Esophagus muscularis mucosa (tissue), 4 donors: ENCODE measurements around the gene FRMD4A. TPM values are rescaled to one million over a fixed set of nuclear protein-coding genes. Genes with fewer than 3 reads are reported as not detected.

Source experiments
- DNase-seq: peaks from one replicate; pipeline ENCODE4 v3.0.0-alpha.2; 2017; ENCODE audit errors: extremely low spot score
- H3K27ac ChIP-seq, 4 donors: fragments of 200-600 bp; sonication (generic); replicated peaks in 1 of 4; 1 replicate in 3 of 4; 2 replicates in 1 of 4; pipeline ENCODE4 v1.5.1; 2016 to 2019; ENCODE audit warnings: mild to moderate bottlenecking in 1 of 4
- H3K27me3 ChIP-seq, 4 donors: fragments of 200-600 bp; sonication (generic); one replicate each; pipeline versions ENCODE4 v1.5.1 to v1.6.0; 2016 to 2019
- H3K36me3 ChIP-seq, 4 donors: fragments of 200-600 bp; sonication (generic); one replicate each; pipeline ENCODE4 v1.5.1; 2016 to 2019
- H3K4me1 ChIP-seq, 4 donors: fragments of 200-600 bp; sonication (generic); one replicate each; pipeline ENCODE4 v1.5.1; 2016 to 2019
- H3K4me3 ChIP-seq, 4 donors: fragments of 200-600 bp; sonication (generic); 1 replicate in 2 of 4; 2 replicates in 2 of 4; pipeline ENCODE4 v1.5.1; 2016 to 2019; ENCODE audit warnings: mild to moderate bottlenecking in 4 of 4, moderate library complexity in 1 of 4
- H3K9me3 ChIP-seq, 4 donors: fragments of 200-600 bp; sonication (generic); 1 replicate in 3 of 4; 2 replicates in 1 of 4; pipeline ENCODE4 v1.5.1; 2016 to 2019
- EP300 ChIP-seq: sonication (generic); formaldehyde crosslinking; IDR thresholded peaks from one replicate; pipeline ENCODE4 v1.6.1; 2017; ENCODE audit warnings: antibody characterized with exemption
- POLR2A ChIP-seq: fragments of 450-650 bp; IDR thresholded peaks from one replicate; pipeline ENCODE4 v1.6.1; 2017; ENCODE audit warnings: antibody characterized with exemption, moderate library complexity, mild to moderate bottlenecking, low read depth
- POLR2AphosphoS5 ChIP-seq, 2 donors: sonication (generic); formaldehyde crosslinking; IDR thresholded peaks; one replicate each; pipeline ENCODE4 v1.6.1; 2017; ENCODE audit warnings: antibody characterized with exemption in 2 of 2
- WGBS: methylation state at CpG from one replicate; pipeline ENCODE4 v1.1.5; 2018; 5-methylcytosine and 5-hydroxymethylcytosine counted together
- intact Hi-C: fragments of 100-400 bp; cut with DNase I; formaldehyde crosslinking; loops from one replicate; pipeline ENCODE4 v1.15.1; 2023
- total RNA-seq, 4 donors: library from RNA; depleted of rRNA; stranded (reverse); fragments of >200 nt; gene quantifications; one replicate each; pipeline versions ENCODE4 v1.1.0 to v1.2.1, GENCODE V29; 2016
- TF ChIP-seq, protein P1 (sequence below), 3 experiments: fragments of 200-600 bp in 2 of 3; fragments of 450-650 bp in 1 of 3; sonication (generic) in 2 of 3; IDR thresholded peaks; one replicate each; pipeline ENCODE4 v1.5.1; 2017 to 2019; ENCODE audit warnings: antibody characterized with exemption in 3 of 3, mild to moderate bottlenecking in 2 of 3, moderate library complexity in 1 of 3

The FRMD4A gene
- total RNA-seq, 4 donors from 2014 or later, result 17.0 to 28.8 (median 21.8) TPM

DNA sequence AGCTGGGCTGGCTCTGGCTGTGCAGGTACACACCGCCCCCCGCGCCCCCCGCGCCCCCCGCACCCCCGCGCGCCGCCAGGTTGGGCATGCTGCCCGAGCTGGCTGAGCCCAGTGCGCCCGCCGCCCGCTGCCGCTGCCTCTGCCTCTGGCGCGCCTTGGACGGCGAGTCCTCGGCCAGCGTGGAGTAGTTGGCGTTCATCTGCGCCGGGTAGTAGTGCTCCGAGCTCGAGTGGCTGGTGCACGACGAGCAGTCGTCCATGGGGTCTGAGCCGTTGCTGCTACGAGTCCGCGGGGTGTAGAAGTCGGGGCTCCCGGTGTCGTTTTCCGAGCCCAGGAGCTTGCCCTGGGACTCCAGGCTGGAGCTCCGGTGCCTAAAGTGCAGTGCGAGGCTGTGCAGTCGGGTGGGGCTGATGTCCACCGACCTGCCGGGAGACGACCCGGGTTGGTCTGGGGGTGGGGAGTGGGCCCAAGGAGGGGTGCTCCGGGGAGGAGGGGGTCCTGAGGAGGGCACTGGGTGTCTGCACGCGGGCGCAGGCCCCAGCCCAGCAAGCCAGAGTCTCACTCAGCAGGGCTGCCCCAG is 673.5 kb downstream of the FRMD4A start:
- Histone ChIP-seq H3K27ac (no peak overlapping the region), H3K4me1 (peaks cover 16 to 46% (median 32%) of the 10 kb centered on the region in 4 donors), H3K27me3 (no peaks in the 10 kb centered on the region), H3K36me3 (peaks cover 18 to 95% (median 57%) of the 10 kb centered on the region in 4 donors), H3K4me3 (no peak overlapping the region), H3K9me3 (no peaks in the 10 kb centered on the region)
- WGBS, result 96% methylated on average over 30 of the region's 49 CpGs
- no peak for DNase-seq
- TF ChIP-seq POLR2A, result no peak
- TF ChIP-seq, protein P1, sequence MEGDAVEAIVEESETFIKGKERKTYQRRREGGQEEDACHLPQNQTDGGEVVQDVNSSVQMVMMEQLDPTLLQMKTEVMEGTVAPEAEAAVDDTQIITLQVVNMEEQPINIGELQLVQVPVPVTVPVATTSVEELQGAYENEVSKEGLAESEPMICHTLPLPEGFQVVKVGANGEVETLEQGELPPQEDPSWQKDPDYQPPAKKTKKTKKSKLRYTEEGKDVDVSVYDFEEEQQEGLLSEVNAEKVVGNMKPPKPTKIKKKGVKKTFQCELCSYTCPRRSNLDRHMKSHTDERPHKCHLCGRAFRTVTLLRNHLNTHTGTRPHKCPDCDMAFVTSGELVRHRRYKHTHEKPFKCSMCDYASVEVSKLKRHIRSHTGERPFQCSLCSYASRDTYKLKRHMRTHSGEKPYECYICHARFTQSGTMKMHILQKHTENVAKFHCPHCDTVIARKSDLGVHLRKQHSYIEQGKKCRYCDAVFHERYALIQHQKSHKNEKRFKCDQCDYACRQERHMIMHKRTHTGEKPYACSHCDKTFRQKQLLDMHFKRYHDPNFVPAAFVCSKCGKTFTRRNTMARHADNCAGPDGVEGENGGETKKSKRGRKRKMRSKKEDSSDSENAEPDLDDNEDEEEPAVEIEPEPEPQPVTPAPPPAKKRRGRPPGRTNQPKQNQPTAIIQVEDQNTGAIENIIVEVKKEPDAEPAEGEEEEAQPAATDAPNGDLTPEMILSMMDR (IDR thresholded peaks at IDR 0.05), result no peak
- no peak for TF ChIP-seq POLR2AphosphoS5 (IDR thresholded peaks at IDR 0.05)
- no peak for TF ChIP-seq EP300
- intact Hi-C loops, result no loop called here

DNA sequence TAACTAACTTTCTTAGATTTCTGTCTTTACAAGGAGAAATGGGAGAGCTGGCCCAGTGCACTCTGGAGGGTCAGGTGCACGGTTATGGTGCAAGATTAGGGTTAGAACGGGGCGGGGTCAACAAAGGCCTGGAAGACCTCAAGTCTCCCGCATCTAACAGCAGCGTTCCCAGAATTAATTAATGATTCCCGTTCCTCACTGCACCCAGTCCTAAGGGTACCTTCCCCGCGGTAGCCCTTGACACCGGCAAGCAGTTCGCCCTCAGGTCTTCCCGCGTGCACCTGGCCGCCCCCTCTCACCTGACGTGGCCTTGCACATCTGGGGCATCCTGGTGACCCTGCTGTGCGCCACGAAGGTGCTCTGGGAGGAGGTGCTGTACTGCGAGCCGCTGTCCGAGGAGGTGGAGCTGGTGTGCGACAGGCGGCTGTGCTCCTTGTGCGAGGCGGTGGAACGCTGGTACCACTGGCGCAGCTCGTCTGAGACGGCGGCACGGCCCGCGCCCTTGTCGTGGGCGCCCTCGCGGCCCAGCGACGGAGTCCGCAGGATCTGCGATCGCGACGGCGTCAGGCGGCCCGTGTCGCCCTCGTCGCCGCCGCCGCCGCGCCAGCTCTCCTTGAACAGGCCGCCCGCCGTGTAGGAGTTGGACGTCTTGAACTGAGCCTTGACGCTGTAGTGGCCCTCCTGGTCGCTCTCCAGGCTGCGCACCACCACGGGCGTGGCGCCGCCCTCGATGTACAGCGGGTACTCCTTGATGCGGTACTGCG is 674.2 kb downstream of the FRMD4A start:
- intact Hi-C loops, result no loop called here
- Histone ChIP-seq H3K27ac (no peak overlapping the region), H3K9me3 (no peaks in the 10 kb centered on the region), H3K36me3 (peaks cover 18 to 95% (median 61%) of the 10 kb centered on the region in 4 donors), H3K4me1 (peaks cover 16 to 46% (median 32%) of the 10 kb centered on the region in 4 donors), H3K27me3 (no peaks in the 10 kb centered on the region), H3K4me3 (no peak overlapping the region)
- TF ChIP-seq, protein P1 (IDR thresholded peaks at IDR 0.05), result no peak
- TF ChIP-seq POLR2AphosphoS5 (IDR thresholded peaks at IDR 0.05) (no peak), POLR2A (no peak), EP300 (no peak)
- no peak for DNase-seq
- WGBS, result 90% methylated on average over 48 of the region's 68 CpGs

DNA sequence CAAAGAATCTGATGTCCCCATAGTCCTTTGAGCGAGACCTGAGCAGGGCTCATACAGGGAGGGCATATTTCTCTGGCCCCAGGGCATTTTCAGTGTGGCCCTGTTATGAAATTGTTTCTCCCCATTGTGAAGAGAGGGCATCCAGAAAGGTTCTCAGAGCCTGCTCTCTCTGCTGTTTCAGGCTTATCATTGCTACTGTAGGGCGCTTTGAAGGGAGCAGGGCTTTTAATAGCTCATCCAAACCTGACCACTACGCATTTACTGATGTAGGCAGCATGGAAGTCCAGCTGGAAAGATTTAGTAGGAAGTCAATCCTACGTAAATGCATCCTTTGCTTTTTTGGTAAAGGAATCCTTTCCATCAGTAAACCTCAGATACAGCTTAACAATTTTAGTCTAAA is 675.9 kb downstream of the FRMD4A start:
- peaks cover 10 to 29% (median 17%) of the 10 kb centered on the region in 4 donors for H3K4me1 ChIP-seq
- intact Hi-C loops, result no loop called here
- H3K27me3 ChIP-seq, result no peaks in the 10 kb centered on the region
- no peak overlapping the region for H3K27ac ChIP-seq
- no peaks in the 10 kb centered on the region for H3K9me3 ChIP-seq
- TF ChIP-seq, protein P1 (IDR thresholded peaks at IDR 0.05), result no peak
- TF ChIP-seq POLR2A (no peak), EP300 (no peak), POLR2AphosphoS5 (IDR thresholded peaks at IDR 0.05) (no peak)
- H3K36me3 ChIP-seq, result peaks cover 33 to 96% (median 76%) of the 10 kb centered on the region in 4 donors
- DNase-seq, result no peak
- 97% methylated on average over 3 of the region's 4 CpGs for WGBS
- H3K4me3 ChIP-seq, result no peak overlapping the region

DNA sequence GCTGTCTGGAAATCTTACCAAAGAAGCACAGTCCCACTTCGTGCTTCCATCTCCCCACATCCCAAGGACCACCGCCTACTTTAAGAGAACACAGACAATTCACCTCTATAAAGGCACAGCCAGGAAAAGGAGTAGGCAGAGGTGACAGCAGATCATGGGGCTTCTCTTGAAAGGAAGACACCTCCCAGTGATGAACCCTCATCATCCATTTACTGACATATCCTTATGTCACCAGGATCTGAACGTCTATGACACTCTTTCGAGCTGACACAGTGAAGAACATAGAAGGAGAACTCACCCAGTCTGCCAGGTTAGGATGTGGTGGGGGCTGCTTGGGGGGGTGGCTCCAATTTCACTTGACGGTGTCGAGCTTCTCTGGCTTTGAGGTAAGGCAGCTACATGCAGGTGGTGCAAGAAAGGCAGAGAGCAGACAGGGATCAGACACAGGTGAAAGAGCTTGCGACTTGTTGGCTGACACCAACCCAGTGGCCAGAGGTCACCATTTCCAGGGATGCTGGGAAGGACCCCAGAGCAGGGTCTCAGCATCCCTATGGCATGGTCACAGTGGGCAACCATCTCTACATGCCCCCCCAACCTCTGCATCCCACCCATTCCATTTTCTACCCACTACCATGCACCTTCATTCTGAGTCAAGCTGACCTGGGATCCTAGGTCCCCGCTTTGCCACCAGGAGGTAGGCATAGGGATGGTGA is 676.5 kb downstream of the FRMD4A start:
- no peaks in the 10 kb centered on the region for H3K27me3 ChIP-seq
- no peak for TF ChIP-seq POLR2AphosphoS5 (IDR thresholded peaks at IDR 0.05)
- TF ChIP-seq, protein P1 (IDR thresholded peaks at IDR 0.05), result no peak
- no peak for TF ChIP-seq EP300
- TF ChIP-seq POLR2A, result no peak
- DNase-seq, result no peak
- H3K9me3 ChIP-seq, result no peaks in the 10 kb centered on the region
- peaks cover 4 to 23% (median 12%) of the 10 kb centered on the region in 4 donors for H3K4me1 ChIP-seq
- H3K4me3 ChIP-seq, result no peak overlapping the region
- H3K27ac ChIP-seq, result no peak overlapping the region
- WGBS, result 96% methylated on average over 7 of the region's 8 CpGs
- H3K36me3 ChIP-seq, result peaks cover 33 to 97% (median 82%) of the 10 kb centered on the region in 4 donors
- intact Hi-C loops, result no loop called here
